ENCODE data around the gene FLNB. TPM values are rescaled to one million over a fixed set of nuclear protein-coding genes. Genes with fewer than 3 reads are reported as not detected.

FLNB gene
- total RNA-seq, 4 donors from 2014 or later: 82.5 to 192 (median 145) TPM

- no peak for DNase-seq (ENCODE audit: low spot score)
- no peak for ATAC-seq (ENCODE audit: low FRiP score)
- TF ChIP-seq, protein P1, sequence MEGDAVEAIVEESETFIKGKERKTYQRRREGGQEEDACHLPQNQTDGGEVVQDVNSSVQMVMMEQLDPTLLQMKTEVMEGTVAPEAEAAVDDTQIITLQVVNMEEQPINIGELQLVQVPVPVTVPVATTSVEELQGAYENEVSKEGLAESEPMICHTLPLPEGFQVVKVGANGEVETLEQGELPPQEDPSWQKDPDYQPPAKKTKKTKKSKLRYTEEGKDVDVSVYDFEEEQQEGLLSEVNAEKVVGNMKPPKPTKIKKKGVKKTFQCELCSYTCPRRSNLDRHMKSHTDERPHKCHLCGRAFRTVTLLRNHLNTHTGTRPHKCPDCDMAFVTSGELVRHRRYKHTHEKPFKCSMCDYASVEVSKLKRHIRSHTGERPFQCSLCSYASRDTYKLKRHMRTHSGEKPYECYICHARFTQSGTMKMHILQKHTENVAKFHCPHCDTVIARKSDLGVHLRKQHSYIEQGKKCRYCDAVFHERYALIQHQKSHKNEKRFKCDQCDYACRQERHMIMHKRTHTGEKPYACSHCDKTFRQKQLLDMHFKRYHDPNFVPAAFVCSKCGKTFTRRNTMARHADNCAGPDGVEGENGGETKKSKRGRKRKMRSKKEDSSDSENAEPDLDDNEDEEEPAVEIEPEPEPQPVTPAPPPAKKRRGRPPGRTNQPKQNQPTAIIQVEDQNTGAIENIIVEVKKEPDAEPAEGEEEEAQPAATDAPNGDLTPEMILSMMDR (IDR thresholded peaks at IDR 0.05): no peak
These were observed 98.4 kb downstream of the FLNB start for GRCh38 chr3:58106640-58107039.

- ATAC-seq (ENCODE audit: low FRiP score) (no peak), DNase-seq (ENCODE audit: low spot score) (no peak)
These were observed 99.4 kb downstream of the FLNB start for GRCh38 chr3:58107597-58107996.

GRCh38 chr3:58109752-58110151 lies 101.5 kb downstream of the FLNB start:
- ATAC-seq (ENCODE audit: low FRiP score) (peak; percentile 38), DNase-seq (ENCODE audit: low spot score) (no peak)
- TF ChIP-seq, protein P1 (IDR thresholded peaks at IDR 0.05): no peak

More at GRCh38 chr3:58107597-58107996, 99.4 kb downstream of the FLNB start:
- TF ChIP-seq, protein P1 (IDR thresholded peaks at IDR 0.05): no peak

DNA sequence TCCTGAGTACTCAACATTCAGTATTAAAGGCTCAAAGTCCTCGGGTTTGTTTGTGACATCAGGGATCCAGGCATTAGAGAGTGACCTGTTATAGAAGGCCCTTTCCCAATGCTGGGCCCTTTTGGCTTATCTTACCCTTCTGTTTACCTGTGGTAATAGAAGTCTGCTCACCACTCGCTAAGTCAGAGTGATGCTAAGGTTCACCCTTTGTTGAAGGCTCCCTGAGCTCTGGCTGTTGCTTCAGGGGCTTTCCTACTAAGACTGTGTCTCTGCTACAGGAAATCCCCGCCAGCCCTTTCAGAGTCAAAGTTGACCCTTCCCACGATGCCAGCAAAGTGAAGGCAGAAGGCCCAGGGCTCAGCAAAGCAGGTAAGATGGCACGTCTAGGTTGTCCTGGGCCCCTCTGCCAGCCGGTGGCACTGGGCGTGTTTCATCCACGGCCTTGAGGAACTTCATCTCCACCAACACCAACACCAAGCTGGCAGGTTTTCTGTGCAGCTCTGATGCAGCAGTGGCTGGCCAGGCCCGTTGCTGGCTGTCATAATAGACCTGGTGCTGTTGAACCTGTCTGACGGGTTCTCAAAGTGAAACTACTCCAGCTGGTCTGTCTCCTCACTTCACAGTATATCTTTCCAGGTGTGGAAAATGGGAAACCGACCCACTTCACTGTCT lies 103.4 kb downstream of the FLNB start:
- no peak for ATAC-seq (ENCODE audit: low FRiP score)
- TF ChIP-seq, protein P1 (IDR thresholded peaks at IDR 0.05): no peak
- DNase-seq (ENCODE audit: low spot score): no peak

GRCh38 chr3:58112185-58112535 lies 103.9 kb downstream of the FLNB start:
- TF ChIP-seq, protein P1 (IDR thresholded peaks at IDR 0.05): no peak
- ATAC-seq (ENCODE audit: low FRiP score): no peak
- DNase-seq (ENCODE audit: low spot score): no peak

GRCh38 chr3:58115175-58115574 lies 107.0 kb downstream of the FLNB start:
- no peak for DNase-seq (ENCODE audit: low spot score)
- no peak for ATAC-seq (ENCODE audit: low FRiP score)
- TF ChIP-seq, protein P1 (IDR thresholded peaks at IDR 0.05): no peak

Data from omental fat pad (tissue), 4 donors.